Gastrocnemius medialis (tissue), 4 donors: ENCODE data around the gene PLK1. TPM values are rescaled to one million over a fixed set of nuclear protein-coding genes. Genes with fewer than 3 reads are reported as not detected.

Source experiments
- ATAC-seq, 2 donors: fragments of 150-250 bp; one replicate each; pipeline ENCODE4 v1.9.1; 2016
- DNase-seq, 2 donors: peaks; one replicate each; pipeline ENCODE4 v3.0.0-alpha.2; 2019
- H3K27ac ChIP-seq, 4 donors: fragments of 200-600 bp; sonication (generic); 1 replicate in 1 of 4; 2 replicates in 3 of 4; pipeline ENCODE4 v1.5.1; 2016 to 2018; ENCODE audit warnings: mild to moderate bottlenecking in 2 of 4, moderate library complexity in 1 of 4
- H3K27me3 ChIP-seq, 3 donors: fragments of 200-600 bp; sonication (generic) in 2 of 3; 1 replicate in 1 of 3; 2 replicates in 2 of 3; pipeline versions ENCODE4 v1.5.1 to v1.6.0; 2016 to 2019; ENCODE audit warnings: mild to moderate bottlenecking in 1 of 3, moderate library complexity in 1 of 3
- H3K36me3 ChIP-seq, 2 donors: fragments of 200-600 bp; sonication (generic) in 1 of 2; one replicate each; pipeline ENCODE4 v1.5.1; 2017 to 2018
- H3K4me1 ChIP-seq, 2 donors: fragments of 200-600 bp; sonication (generic) in 1 of 2; one replicate each; pipeline ENCODE4 v1.5.1; 2016 to 2017; ENCODE audit warnings: mild to moderate bottlenecking in 2 of 2
- H3K4me3 ChIP-seq, 4 donors: fragments of 200-600 bp; sonication (generic) in 3 of 4; 1 replicate in 1 of 4; 2 replicates in 3 of 4; pipeline ENCODE4 v1.5.1; 2016 to 2019; ENCODE audit warnings: mild to moderate bottlenecking in 2 of 4
- H3K9me3 ChIP-seq, 3 donors: fragments of 200-600 bp; sonication (generic) in 2 of 3; 1 replicate in 1 of 3; 2 replicates in 2 of 3; pipeline ENCODE4 v1.5.1; 2016 to 2019
- POLR2A ChIP-seq, 2 donors: fragments of 450-650 bp; IDR thresholded peaks; one replicate each; pipeline ENCODE4 v1.6.1; 2017; ENCODE audit warnings: antibody characterized with exemption in 2 of 2, mild to moderate bottlenecking in 2 of 2, moderate library complexity in 2 of 2
- in situ Hi-C, 4 donors: fragments of 200-750 bp; cut with MboI; loops; one replicate each; pipeline versions ENCODE4 v1.15.0 to v1.8.0; 2017; ENCODE audit warnings: low sequenced_read_pairs in 4 of 4
- intact Hi-C: fragments of 100-400 bp; cut with DNase I; formaldehyde crosslinking; loops from one replicate; pipeline ENCODE4 v1.15.1; 2023; ENCODE audit warnings: low total_unique reads
- total RNA-seq, 4 donors: library from RNA; depleted of rRNA; stranded (reverse); fragments of >200 nt; gene quantifications; one replicate each; pipeline versions ENCODE4 v1.1.0 to v1.2.3, GENCODE V29; 2016
- TF ChIP-seq, protein P1 (sequence below), 5 experiments: fragments of 450-650 bp in 3 of 5; fragments of 200-600 bp in 2 of 5; sonication (generic) in 2 of 5; IDR thresholded peaks in 4 of 5; conservative IDR thresholded peaks in 1 of 5; 1 replicate in 4 of 5; 2 replicates in 1 of 5; pipeline ENCODE4 v1.5.1; 2016 to 2019; ENCODE audit warnings: antibody characterized with exemption in 5 of 5, mild to moderate bottlenecking in 3 of 5, moderate library complexity in 3 of 5

The PLK1 gene
- total RNA-seq, 4 donors from 2014 or later: 0.05 to 6.2 (median 0.91) TPM

DNA sequence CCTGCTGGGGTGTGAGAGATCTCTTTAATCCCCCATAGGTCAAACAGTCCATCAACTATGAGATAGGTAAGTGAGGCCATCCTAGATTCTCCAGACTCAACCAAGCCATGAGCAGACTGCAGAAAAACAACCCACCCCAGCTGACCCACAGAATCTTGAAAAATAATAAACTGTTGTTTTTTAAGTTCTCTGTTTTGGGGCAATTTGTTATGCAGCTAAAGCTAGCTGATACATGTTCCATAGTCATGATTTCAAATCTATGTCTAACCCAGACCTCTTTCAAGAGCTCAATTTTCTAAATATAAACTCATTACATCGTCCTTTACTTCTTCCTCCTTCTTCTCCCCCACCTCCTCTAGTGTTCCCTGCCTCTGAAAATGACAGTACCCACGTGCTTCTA lies 24.3 kb downstream of the PLK1 start:
- ATAC-seq: no peak
- in situ Hi-C loops (no loop called here), intact Hi-C loops (no loop called here)
- no peak overlapping the region for H3K4me3 ChIP-seq
- no peak for TF ChIP-seq POLR2A (IDR thresholded peaks at IDR 0.05)
- TF ChIP-seq, protein P1, sequence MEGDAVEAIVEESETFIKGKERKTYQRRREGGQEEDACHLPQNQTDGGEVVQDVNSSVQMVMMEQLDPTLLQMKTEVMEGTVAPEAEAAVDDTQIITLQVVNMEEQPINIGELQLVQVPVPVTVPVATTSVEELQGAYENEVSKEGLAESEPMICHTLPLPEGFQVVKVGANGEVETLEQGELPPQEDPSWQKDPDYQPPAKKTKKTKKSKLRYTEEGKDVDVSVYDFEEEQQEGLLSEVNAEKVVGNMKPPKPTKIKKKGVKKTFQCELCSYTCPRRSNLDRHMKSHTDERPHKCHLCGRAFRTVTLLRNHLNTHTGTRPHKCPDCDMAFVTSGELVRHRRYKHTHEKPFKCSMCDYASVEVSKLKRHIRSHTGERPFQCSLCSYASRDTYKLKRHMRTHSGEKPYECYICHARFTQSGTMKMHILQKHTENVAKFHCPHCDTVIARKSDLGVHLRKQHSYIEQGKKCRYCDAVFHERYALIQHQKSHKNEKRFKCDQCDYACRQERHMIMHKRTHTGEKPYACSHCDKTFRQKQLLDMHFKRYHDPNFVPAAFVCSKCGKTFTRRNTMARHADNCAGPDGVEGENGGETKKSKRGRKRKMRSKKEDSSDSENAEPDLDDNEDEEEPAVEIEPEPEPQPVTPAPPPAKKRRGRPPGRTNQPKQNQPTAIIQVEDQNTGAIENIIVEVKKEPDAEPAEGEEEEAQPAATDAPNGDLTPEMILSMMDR (IDR thresholded peaks at IDR 0.05 in 4 of 5, conservative IDR thresholded peaks at IDR 0.05 in 1 of 5): no peak
- no peaks in the 10 kb centered on the region for H3K9me3 ChIP-seq
- no peaks in the 10 kb centered on the region for H3K27me3 ChIP-seq
- H3K27ac ChIP-seq: no peak overlapping the region
- DNase-seq: no peak
- no peaks in the 10 kb centered on the region for H3K4me1 ChIP-seq
- H3K36me3 ChIP-seq: no peaks in the 10 kb centered on the region

DNA sequence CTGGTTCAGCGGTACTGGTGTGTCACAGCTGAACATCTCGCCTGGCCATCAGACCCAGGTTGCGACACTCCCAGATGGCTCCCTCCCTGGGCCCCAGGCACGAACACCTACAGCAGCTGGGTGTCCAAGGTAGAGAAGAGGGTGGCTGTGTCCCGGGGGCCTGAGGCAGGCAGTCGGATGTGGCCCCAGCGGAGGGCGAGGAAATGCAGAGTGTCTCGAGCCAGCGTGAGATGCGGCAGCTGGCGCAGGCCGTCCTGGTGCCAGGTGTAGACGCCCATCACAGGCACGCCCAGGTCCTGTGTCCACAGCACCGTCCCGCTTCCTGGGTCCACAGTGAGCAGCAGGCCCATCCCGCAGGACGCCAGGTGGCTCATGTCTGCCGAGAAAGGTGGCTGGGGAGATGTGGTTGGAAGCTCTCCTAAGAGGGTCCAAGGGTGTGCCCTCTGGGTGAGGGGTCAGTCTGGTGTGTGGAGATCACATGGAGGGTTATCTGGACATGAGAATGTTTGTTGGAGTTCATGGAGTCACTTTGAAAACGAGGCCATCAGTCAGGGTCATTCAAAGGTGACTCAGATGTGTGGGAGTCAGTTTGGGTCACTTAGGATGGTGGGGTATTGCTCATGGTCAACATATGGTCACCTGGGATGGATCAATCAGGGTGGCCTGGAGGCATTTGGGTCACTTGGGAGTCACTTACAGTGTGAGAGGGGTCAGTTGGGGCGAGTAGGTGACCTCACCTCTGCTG lies 26.3 kb downstream of the PLK1 start:
- H3K27me3 ChIP-seq: no peaks in the 10 kb centered on the region
- intact Hi-C loops: no loop called here
- no peak overlapping the region for H3K4me3 ChIP-seq
- no peak for DNase-seq
- no peak for ATAC-seq
- H3K9me3 ChIP-seq: no peaks in the 10 kb centered on the region
- no peak for TF ChIP-seq POLR2A (IDR thresholded peaks at IDR 0.05)
- TF ChIP-seq, protein P1 (IDR thresholded peaks at IDR 0.05 in 4 of 5, conservative IDR thresholded peaks at IDR 0.05 in 1 of 5): no peak
- in situ Hi-C loops: no loop called here
- no peak overlapping the region for H3K27ac ChIP-seq
- no peaks in the 10 kb centered on the region for H3K4me1 ChIP-seq
- H3K36me3 ChIP-seq: no peaks in the 10 kb centered on the region

DNA sequence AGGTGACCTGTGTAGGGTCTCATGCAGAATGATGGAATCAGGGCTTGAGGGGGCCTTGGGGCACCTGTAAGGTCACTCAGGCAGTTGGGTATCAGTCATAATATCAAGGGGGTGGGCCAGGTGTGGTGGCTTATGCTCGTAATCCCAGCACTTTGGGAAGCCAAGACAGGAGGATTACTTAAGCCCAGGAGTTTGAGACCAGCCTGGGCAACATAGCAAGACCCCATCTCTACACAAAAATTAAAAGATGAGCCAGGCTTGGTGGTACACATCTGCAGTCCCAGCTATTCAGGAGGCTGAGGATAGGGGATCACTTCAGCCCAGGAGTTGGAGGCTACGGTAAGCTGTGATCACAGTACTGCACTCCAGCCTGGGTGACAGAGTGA lies 26.8 kb downstream of the PLK1 start:
- no peak for ATAC-seq
- TF ChIP-seq, protein P1 (IDR thresholded peaks at IDR 0.05 in 4 of 5, conservative IDR thresholded peaks at IDR 0.05 in 1 of 5): no peak
- no peak for TF ChIP-seq POLR2A (IDR thresholded peaks at IDR 0.05)
- Histone ChIP-seq H3K4me1 (no peaks in the 10 kb centered on the region), H3K9me3 (no peaks in the 10 kb centered on the region), H3K27ac (no peak overlapping the region), H3K27me3 (no peaks in the 10 kb centered on the region), H3K4me3 (no peak overlapping the region), H3K36me3 (no peaks in the 10 kb centered on the region)
- DNase-seq: no peak
- in situ Hi-C loops: no loop called here
- intact Hi-C loops: no loop called here

DNA sequence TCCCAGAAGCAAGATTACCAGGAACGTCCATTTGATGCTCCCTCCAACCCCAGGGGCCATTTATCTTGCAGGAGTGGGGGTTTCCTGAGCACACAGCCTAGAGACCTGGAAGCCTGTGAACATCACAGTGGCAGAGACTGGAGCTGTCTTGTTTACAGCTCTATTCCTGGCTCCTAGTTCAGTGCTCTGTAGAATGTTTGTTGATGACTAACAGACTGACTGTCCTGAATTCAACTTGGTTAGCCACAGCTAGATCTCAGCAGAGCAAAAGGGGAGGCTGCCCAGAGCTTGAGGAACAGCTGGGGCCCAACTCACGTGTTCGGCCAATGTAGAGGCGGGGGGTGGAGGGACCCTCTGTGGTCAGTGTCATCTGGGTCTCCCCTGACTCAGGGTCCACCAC lies 27.8 kb downstream of the PLK1 start:
- no peaks in the 10 kb centered on the region for H3K9me3 ChIP-seq
- no peak for ATAC-seq
- TF ChIP-seq POLR2A (IDR thresholded peaks at IDR 0.05): no peak
- TF ChIP-seq, protein P1 (IDR thresholded peaks at IDR 0.05 in 4 of 5, conservative IDR thresholded peaks at IDR 0.05 in 1 of 5): no peak
- no peak for DNase-seq
- in situ Hi-C loops: no loop called here
- H3K4me3 ChIP-seq: no peak overlapping the region
- H3K4me1 ChIP-seq: no peaks in the 10 kb centered on the region
- no peaks in the 10 kb centered on the region for H3K36me3 ChIP-seq
- no peak overlapping the region for H3K27ac ChIP-seq
- intact Hi-C loops: no loop called here
- peaks cover 0 to under 1% (median under 1%) of the 10 kb centered on the region in 3 donors for H3K27me3 ChIP-seq

DNA sequence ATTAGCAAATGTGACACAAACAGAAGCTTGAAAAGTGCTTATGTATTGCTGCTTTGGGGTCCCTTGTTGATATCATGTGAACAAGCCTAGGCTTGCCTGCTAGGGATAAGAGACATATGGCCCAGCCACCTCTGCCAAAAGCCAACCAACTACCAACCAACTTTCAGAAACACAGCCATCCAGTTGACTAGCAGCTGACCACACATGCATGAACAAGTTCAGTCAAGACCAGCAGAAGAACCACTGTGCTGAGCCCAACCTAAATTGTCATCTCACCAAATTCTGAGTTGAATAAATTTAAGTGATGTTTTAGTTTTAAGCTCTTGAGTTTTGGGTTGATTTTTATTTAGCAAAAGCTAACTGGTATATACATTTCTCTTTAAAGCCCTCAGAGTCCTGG lies 30.8 kb downstream of the PLK1 start:
- Histone ChIP-seq H3K9me3 (no peaks in the 10 kb centered on the region), H3K27me3 (peaks cover 9 to 19% (median 18%) of the 10 kb centered on the region in 3 donors), H3K27ac (no peak overlapping the region), H3K4me1 (no peaks in the 10 kb centered on the region), H3K36me3 (no peaks in the 10 kb centered on the region), H3K4me3 (no peak overlapping the region)
- ATAC-seq (no peak), DNase-seq (no peak)
- in situ Hi-C loops (no loop called here), intact Hi-C loops (no loop called here)
- TF ChIP-seq POLR2A (IDR thresholded peaks at IDR 0.05): no peak
- TF ChIP-seq, protein P1 (IDR thresholded peaks at IDR 0.05 in 4 of 5, conservative IDR thresholded peaks at IDR 0.05 in 1 of 5): no peak
